Measurements from ENCODE around the gene TM7SF2. TPM values are rescaled to one million over a fixed set of nuclear protein-coding genes. Genes with fewer than 3 reads are reported as not detected.

Gene TM7SF2
- total RNA-seq, 1 experiment from 2014 or later: 73.8 TPM

DNA sequence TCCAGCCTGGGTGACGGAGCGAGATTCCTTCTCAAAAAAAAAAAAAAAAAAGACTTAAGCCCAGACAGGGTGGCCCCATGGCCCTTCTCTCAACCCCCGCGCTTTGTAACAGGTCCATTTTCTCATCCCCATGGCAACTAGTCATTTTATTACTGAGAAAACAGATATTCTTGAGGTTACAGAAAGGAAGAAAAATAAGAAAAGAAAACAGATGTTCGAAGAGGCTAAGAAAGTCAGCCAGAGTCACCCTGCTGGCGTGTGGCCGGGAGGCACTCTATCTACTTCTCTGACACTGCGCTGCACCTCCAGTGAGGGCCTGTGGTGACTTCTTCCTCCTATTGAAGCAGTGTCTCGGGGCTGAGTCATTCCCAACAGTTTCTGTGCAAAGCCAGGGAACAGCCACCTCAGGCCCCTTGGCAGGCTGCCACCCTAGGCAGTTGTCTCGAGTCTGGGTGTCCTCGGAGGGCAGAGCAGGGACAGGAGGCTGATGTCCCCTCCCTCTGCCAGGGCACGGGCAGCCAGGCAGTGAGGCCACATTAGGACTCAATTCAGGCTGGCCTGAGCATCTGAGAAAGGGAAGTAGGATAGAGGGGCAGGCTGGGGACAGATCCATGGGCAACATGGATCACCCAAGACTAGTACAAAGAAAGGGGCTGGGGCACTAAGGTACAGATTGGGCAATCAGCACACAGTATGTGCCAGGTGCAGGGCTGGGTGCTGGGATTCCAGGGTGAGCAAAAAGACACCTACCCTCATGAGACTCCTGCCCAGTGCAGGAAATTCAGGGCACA, 39.0 kb downstream of the TM7SF2 start:
- Histone ChIP-seq H3K9me3 (peaks cover 11% of the 10 kb centered on the region; the same call in 1 of the 2 replicates), H3K36me3 (ENCODE audit: control insufficient read depth, insufficient read depth, low read length) (no peaks in the 10 kb centered on the region), H3K4me3 (ENCODE audit: low read depth, low read length) (no peak overlapping the region), H3K27me3 (replicated peaks; ENCODE audit: control insufficient read depth, insufficient read depth, low read length) (no peaks in the 10 kb centered on the region; the same call in none of the 2 replicates), H3K4me1 (no peaks in the 10 kb centered on the region)
- ChIA-PET CTCF (no interaction called here), POLR2A (no interaction called here)
- no peaks in the 10 kb centered on the region for H3K36me3 Mint-ChIP-seq (ENCODE audit: insufficient read depth, unreplicated experiment)
- no TSS peak for BruUV-seq (replicated peaks)
- no peak overlapping the region for H3K27ac Mint-ChIP-seq (ENCODE audit: unreplicated experiment)
- intact Hi-C loops (cut with micrococcal nuclease; ENCODE audit: unreplicated experiment): no loop called here
- H3K9me3 Mint-ChIP-seq (ENCODE audit: unreplicated experiment): no peaks in the 10 kb centered on the region
- peaks cover 6% of the 10 kb centered on the region for H3K4me1 Mint-ChIP-seq (ENCODE audit: low read depth, unreplicated experiment)
- TF ChIP-seq, protein P1, sequence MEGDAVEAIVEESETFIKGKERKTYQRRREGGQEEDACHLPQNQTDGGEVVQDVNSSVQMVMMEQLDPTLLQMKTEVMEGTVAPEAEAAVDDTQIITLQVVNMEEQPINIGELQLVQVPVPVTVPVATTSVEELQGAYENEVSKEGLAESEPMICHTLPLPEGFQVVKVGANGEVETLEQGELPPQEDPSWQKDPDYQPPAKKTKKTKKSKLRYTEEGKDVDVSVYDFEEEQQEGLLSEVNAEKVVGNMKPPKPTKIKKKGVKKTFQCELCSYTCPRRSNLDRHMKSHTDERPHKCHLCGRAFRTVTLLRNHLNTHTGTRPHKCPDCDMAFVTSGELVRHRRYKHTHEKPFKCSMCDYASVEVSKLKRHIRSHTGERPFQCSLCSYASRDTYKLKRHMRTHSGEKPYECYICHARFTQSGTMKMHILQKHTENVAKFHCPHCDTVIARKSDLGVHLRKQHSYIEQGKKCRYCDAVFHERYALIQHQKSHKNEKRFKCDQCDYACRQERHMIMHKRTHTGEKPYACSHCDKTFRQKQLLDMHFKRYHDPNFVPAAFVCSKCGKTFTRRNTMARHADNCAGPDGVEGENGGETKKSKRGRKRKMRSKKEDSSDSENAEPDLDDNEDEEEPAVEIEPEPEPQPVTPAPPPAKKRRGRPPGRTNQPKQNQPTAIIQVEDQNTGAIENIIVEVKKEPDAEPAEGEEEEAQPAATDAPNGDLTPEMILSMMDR (IDR thresholded peaks at IDR 0.05; ENCODE audit: insufficient read depth in 1 of 2, low read depth in 1 of 2, low read length in 1 of 2, severe bottlenecking in 1 of 2, unreplicated experiment in 1 of 2): no peak
- no peak for DNase-seq
- H3K27me3 Mint-ChIP-seq (ENCODE audit: insufficient read depth, unreplicated experiment): no peaks in the 10 kb centered on the region
- no peak overlapping the region for H3K4me3 Mint-ChIP-seq (ENCODE audit: unreplicated experiment)

DNA sequence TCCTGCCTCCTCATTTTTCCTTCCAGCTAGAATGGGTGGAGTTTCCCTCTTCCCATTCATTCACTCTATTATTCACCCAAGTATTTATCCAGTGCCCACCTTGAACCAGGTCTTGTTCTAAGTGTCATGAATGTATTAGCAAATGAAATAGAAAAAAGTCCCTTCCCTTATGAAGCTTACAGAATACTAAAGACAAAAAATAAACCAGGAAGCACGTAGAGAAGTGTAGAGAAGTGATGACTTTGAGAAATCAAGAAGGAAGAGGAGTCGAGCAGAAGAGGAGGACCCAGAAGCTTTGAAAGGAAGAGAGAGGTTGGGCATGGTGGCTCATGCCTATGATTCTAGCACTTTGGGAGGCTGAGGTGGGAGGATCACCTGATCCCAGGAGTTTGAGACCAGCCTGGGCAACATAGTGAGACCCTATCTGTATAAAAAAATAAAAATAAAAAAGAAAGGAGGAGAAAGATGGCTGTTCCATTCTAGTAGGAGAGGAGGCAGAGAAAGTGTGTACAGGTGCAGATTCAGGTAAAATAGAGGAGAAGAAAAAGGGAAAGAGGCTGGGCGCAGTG, 39.7 kb downstream of the TM7SF2 start:
- intact Hi-C loops (cut with micrococcal nuclease; ENCODE audit: unreplicated experiment): no loop called here
- ChIA-PET CTCF (no interaction called here), POLR2A (no interaction called here)
- H3K9me3 ChIP-seq: peaks cover 11% of the 10 kb centered on the region; the same call in 1 of the 2 replicates
- Mint-ChIP-seq H3K27ac (ENCODE audit: unreplicated experiment) (no peak overlapping the region), H3K4me3 (ENCODE audit: unreplicated experiment) (no peak overlapping the region), H3K36me3 (ENCODE audit: insufficient read depth, unreplicated experiment) (no peaks in the 10 kb centered on the region), H3K9me3 (ENCODE audit: unreplicated experiment) (no peaks in the 10 kb centered on the region), H3K4me1 (ENCODE audit: low read depth, unreplicated experiment) (peaks cover 6% of the 10 kb centered on the region), H3K27me3 (ENCODE audit: insufficient read depth, unreplicated experiment) (no peaks in the 10 kb centered on the region)
- TF ChIP-seq, protein P1 (IDR thresholded peaks at IDR 0.05; ENCODE audit: insufficient read depth in 1 of 2, low read depth in 1 of 2, low read length in 1 of 2, severe bottlenecking in 1 of 2, unreplicated experiment in 1 of 2): no peak
- no peaks in the 10 kb centered on the region for H3K36me3 ChIP-seq (ENCODE audit: control insufficient read depth, insufficient read depth, low read length)
- H3K4me3 ChIP-seq (ENCODE audit: low read depth, low read length): no peak overlapping the region
- no peak for DNase-seq
- no TSS peak for BruUV-seq (replicated peaks)
- H3K27me3 ChIP-seq (replicated peaks; ENCODE audit: control insufficient read depth, insufficient read depth, low read length): no peaks in the 10 kb centered on the region; the same call in none of the 2 replicates
- no peaks in the 10 kb centered on the region for H3K4me1 ChIP-seq

DNA sequence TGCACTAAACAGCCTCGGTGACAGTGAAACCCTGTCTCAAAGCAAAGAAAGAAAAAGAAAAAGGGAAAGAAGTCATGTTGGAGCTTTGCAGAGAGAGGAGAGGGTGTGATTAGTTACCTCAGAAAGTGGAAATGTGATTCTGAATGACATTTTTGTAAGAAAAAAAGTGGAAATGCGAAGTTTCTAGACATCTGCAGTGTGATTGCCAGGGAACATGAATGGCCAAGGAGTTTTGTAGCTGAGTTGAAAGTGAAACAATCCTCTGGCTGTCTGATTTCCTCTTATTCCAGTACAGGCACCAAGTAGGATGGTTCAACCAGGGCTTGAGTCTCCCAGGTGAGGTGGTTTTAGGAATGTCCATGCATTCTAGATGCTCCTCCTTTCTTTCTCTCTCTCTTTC, 40.5 kb downstream of the TM7SF2 start:
- H3K4me3 Mint-ChIP-seq (ENCODE audit: unreplicated experiment): no peak overlapping the region
- DNase-seq: no peak
- H3K36me3 ChIP-seq (ENCODE audit: control insufficient read depth, insufficient read depth, low read length): no peaks in the 10 kb centered on the region
- no peaks in the 10 kb centered on the region for H3K36me3 Mint-ChIP-seq (ENCODE audit: insufficient read depth, unreplicated experiment)
- no peaks in the 10 kb centered on the region; the same call in 1 of the 2 replicates for H3K27me3 ChIP-seq (replicated peaks; ENCODE audit: control insufficient read depth, insufficient read depth, low read length)
- ChIA-PET POLR2A (no interaction called here), CTCF (interaction anchor here (1.2 kb wide), 1 partner anchor 13 kb away, joined by 4 read pairs; no protein-coding TSS in a partner anchor)
- intact Hi-C loops (cut with micrococcal nuclease; ENCODE audit: unreplicated experiment): no loop called here
- no peaks in the 10 kb centered on the region for H3K4me1 ChIP-seq
- TF ChIP-seq, protein P1 (IDR thresholded peaks at IDR 0.05; ENCODE audit: insufficient read depth in 1 of 2, low read depth in 1 of 2, low read length in 1 of 2, severe bottlenecking in 1 of 2, unreplicated experiment in 1 of 2): no peak
- H3K9me3 ChIP-seq: peaks cover 9% of the 10 kb centered on the region; the same call in 1 of the 2 replicates
- H3K27me3 Mint-ChIP-seq (ENCODE audit: insufficient read depth, unreplicated experiment): no peaks in the 10 kb centered on the region
- no TSS peak for BruUV-seq (replicated peaks)
- H3K9me3 Mint-ChIP-seq (ENCODE audit: unreplicated experiment): no peaks in the 10 kb centered on the region
- peaks cover 6% of the 10 kb centered on the region for H3K4me1 Mint-ChIP-seq (ENCODE audit: low read depth, unreplicated experiment)
- H3K4me3 ChIP-seq (ENCODE audit: low read depth, low read length): no peak overlapping the region
- no peak overlapping the region for H3K27ac Mint-ChIP-seq (ENCODE audit: unreplicated experiment)

Data from Caco-2 (cell line).